CD14-positive monocyte (primary cell): Measurements from ENCODE around the gene CHKA. TPM values are rescaled to one million over a fixed set of nuclear protein-coding genes. Genes with fewer than 3 reads are reported as not detected.

Source experiments
- DNase-seq, 3 donors: peaks; one replicate each; pipeline ENCODE4 v3.0.0-alpha.2; 2011 to 2022
- H2AFZ ChIP-seq: 2 replicates; pipeline ENCODE4 v1.6.0; 2012; ENCODE audit warnings: mild to moderate bottlenecking, low read depth, low read length, inconsistent platforms; ENCODE audit not compliant: insufficient read depth, poor library complexity, severe bottlenecking
- H3K27ac ChIP-seq, 2 donors: 1 replicate in 1 of 2; 2 replicates in 1 of 2; pipeline ENCODE4 v1.5.1; 2012 to 2013; ENCODE audit warnings: low read length in 2 of 2, control low read depth in 1 of 2, inconsistent platforms in 1 of 2, low read depth in 1 of 2, mild to moderate bottlenecking in 1 of 2
- H3K27me3 ChIP-seq, 2 donors: one replicate each; pipeline versions ENCODE4 v1.6.0 to v1.6.1; 2011 to 2013; ENCODE audit warnings: low read length in 2 of 2; ENCODE audit not compliant: control insufficient read depth in 2 of 2, insufficient read depth in 2 of 2
- H3K36me3 ChIP-seq, 2 donors: replicated peaks in 1 of 2; 1 replicate in 1 of 2; 2 replicates in 1 of 2; pipeline versions ENCODE4 v1.5.1 to v1.6.1; 2012 to 2013; ENCODE audit warnings: low read length in 2 of 2, control low read depth in 1 of 2, inconsistent platforms in 1 of 2, mild to moderate bottlenecking in 1 of 2; ENCODE audit not compliant: insufficient read depth in 2 of 2, control insufficient read depth in 1 of 2
- H3K4me1 ChIP-seq, 2 donors: 1 replicate in 1 of 2; 2 replicates in 1 of 2; pipeline versions ENCODE4 v1.5.1 to v1.6.1; 2012 to 2013; ENCODE audit warnings: low read length in 2 of 2, control low read depth in 1 of 2, inconsistent platforms in 1 of 2, mild to moderate bottlenecking in 1 of 2, moderate library complexity in 1 of 2; ENCODE audit not compliant: insufficient read depth in 2 of 2, control insufficient read depth in 1 of 2
- H3K4me2 ChIP-seq: replicated peaks from 2 replicates; pipeline ENCODE3; 2012; ENCODE audit warnings: low read length, moderate library complexity, mild to moderate bottlenecking; ENCODE audit not compliant: poor library complexity, severe bottlenecking; ENCODE audit errors: extremely low read depth
- H3K4me3 ChIP-seq, 3 experiments: fragments of 200-600 bp in 1 of 3; sonication (generic) in 1 of 3; replicated peaks in 1 of 3; 1 replicate in 2 of 3; 2 replicates in 1 of 3; pipeline ENCODE4 v1.5.1; 2011 to 2013; ENCODE audit warnings: low read length in 3 of 3, mild to moderate bottlenecking in 3 of 3, control low read depth in 2 of 3, low read depth in 2 of 3, inconsistent platforms in 1 of 3, moderate library complexity in 1 of 3
- H3K79me2 ChIP-seq: 2 replicates; pipeline ENCODE4 v1.6.0; 2012; ENCODE audit warnings: mild to moderate bottlenecking, control low read depth, inconsistent platforms, low read length, moderate library complexity; ENCODE audit not compliant: insufficient read depth
- H3K9ac ChIP-seq: 2 replicates; pipeline ENCODE4 v1.6.0; 2017; ENCODE audit warnings: low read length, mild to moderate bottlenecking; ENCODE audit not compliant: insufficient read depth, poor library complexity, severe bottlenecking
- H3K9me3 ChIP-seq, 2 donors: replicated peaks in 1 of 2; 1 replicate in 1 of 2; 2 replicates in 1 of 2; pipeline versions ENCODE4 v1.5.1 to v1.6.1; 2012 to 2013; ENCODE audit warnings: low read length in 2 of 2, control low read depth in 1 of 2; ENCODE audit not compliant: control insufficient read depth in 1 of 2, insufficient read depth in 1 of 2
- H4K20me1 ChIP-seq: 2 replicates; pipeline ENCODE4 v1.6.0; 2012; ENCODE audit warnings: mild to moderate bottlenecking, low read length, control low read depth, moderate library complexity; ENCODE audit not compliant: insufficient read depth
- H3K27ac Mint-ChIP-seq, 7 donors: one replicate each; pipeline ENCODE4 v1.8.0; 2020; ENCODE audit warnings: mild to moderate bottlenecking in 7 of 7, mixed read lengths in 7 of 7, moderate library complexity in 6 of 7, inconsistent platforms in 2 of 7
- H3K27me3 Mint-ChIP-seq, 3 donors: one replicate each; pipeline ENCODE4 v1.8.0; 2021 to 2022; ENCODE audit warnings: low read depth in 3 of 3, mild to moderate bottlenecking in 3 of 3, mixed read lengths in 3 of 3, moderate library complexity in 3 of 3, inconsistent platforms in 1 of 3
- H3K36me3 Mint-ChIP-seq, 2 donors: one replicate each; pipeline ENCODE4 v1.8.0; 2020; ENCODE audit warnings: mixed read lengths in 2 of 2, inconsistent platforms in 1 of 2, mild to moderate bottlenecking in 1 of 2
- H3K4me1 Mint-ChIP-seq: one replicate; pipeline ENCODE4 v1.8.0; 2020; ENCODE audit warnings: mild to moderate bottlenecking, mixed read lengths
- H3K4me3 Mint-ChIP-seq, 2 donors: one replicate each; pipeline ENCODE4 v1.8.0; 2020; ENCODE audit warnings: mild to moderate bottlenecking in 2 of 2, mixed read lengths in 2 of 2, moderate library complexity in 1 of 2
- H3K9me3 Mint-ChIP-seq, 7 donors: one replicate each; pipeline ENCODE4 v1.8.0; 2020 to 2022; ENCODE audit warnings: mixed read lengths in 7 of 7, mild to moderate bottlenecking in 6 of 7, moderate library complexity in 6 of 7, inconsistent platforms in 2 of 7
- CTCF ChIP-seq: fragments of 200-600 bp; IDR thresholded peaks from one replicate; pipeline ENCODE4 v1.8.0; 2022; ENCODE audit warnings: antibody characterized with exemption, mild to moderate bottlenecking
- WGBS: methylation state at CpG from one replicate; pipeline ENCODE4 v1.1.5; 2013; ENCODE audit warnings: missing lambda C conversion rate; ENCODE audit not compliant: insufficient coverage; 5-methylcytosine and 5-hydroxymethylcytosine counted together
- intact Hi-C, 2 donors: fragments of 100-400 bp; cut with micrococcal nuclease; formaldehyde crosslinking; loops; one replicate each; pipeline versions ENCODE4 v1.15.0 to v1.15.1; 2023
- polyA plus RNA-seq, 3 donors: library from polyadenylated mRNA; depleted of rRNA in 1 of 3; unstranded in 2 of 3; stranded (reverse) in 1 of 3; fragments of 300-500 nt in 2 of 3; fragments of >200 nt in 1 of 3; fragmentation: Illumina TruSeq in 2 of 3; gene quantifications; 1 replicate in 2 of 3; 2 replicates in 1 of 3; pipeline ENCODE4 v1.2.3, GENCODE V29; 2012 to 2021

CHKA gene
- polyA plus RNA-seq, 3 donors: 2.8 to 20.9 (median 5.7) TPM

DNA sequence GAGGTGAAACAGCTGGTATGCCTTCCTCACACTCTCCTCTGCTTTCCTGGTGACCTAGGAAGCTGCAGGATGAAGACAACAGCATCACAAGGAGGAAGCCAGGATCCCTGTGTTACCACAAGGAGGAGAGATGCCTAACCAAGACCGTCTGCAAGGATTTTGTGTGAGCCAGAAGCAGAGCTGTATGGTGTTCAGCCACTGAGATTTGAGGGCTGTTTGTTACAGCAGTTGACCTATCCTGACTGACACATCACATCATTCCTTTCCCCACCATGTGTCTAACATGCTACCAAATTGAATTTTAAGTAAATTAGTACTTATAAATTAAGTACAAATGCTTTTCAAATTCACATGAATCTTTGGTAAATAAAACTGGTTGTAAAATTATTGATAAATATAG lies 8.9 kb upstream of the CHKA start:
- Histone ChIP-seq H3K36me3 (no peaks in the 10 kb centered on the region), H2AFZ (no peak overlapping the region), H4K20me1 (no peaks in the 10 kb centered on the region), H3K27me3 (peaks cover 4 to 17% of the 10 kb centered on the region in 2 donors), H3K9ac (no peak overlapping the region), H3K4me3 (no peak overlapping the region), H3K27ac (no peak overlapping the region), H3K4me1 (peaks cover 7 to 10% of the 10 kb centered on the region in 2 donors), H3K9me3 (peaks cover 16 to 31% of the 10 kb centered on the region in 2 donors), H3K79me2 (no peaks in the 10 kb centered on the region), H3K4me2 (no peak overlapping the region)
- peaks cover 14% of the 10 kb centered on the region for H3K4me1 Mint-ChIP-seq
- peaks cover 16 to 25% (median 24%) of the 10 kb centered on the region in 3 donors for H3K27me3 Mint-ChIP-seq
- no peak overlapping the region for H3K27ac Mint-ChIP-seq
- no peak overlapping the region for H3K4me3 Mint-ChIP-seq
- intact Hi-C loops: no loop called here
- no peak for DNase-seq
- WGBS: no CpG with 5 or more reads among the region's 1 CpG
- no peak for TF ChIP-seq CTCF
- H3K9me3 Mint-ChIP-seq: peaks cover 17 to 51% (median 40%) of the 10 kb centered on the region in 7 donors
- H3K36me3 Mint-ChIP-seq: peaks cover 0 to 10% of the 10 kb centered on the region in 2 donors

- DNase-seq: no peak
- Histone ChIP-seq H3K27me3 (peaks cover 4 to 17% of the 10 kb centered on the region in 2 donors), H3K79me2 (no peaks in the 10 kb centered on the region), H3K4me3 (peak overlapping the region; percentile 2 to 66 (median 25)), H3K27ac (no peak overlapping the region), H2AFZ (peak overlapping the region; percentile 72), H3K9ac (peak overlapping the region; percentile 46), H4K20me1 (no peaks in the 10 kb centered on the region), H3K4me1 (peaks cover 7 to 10% of the 10 kb centered on the region in 2 donors), H3K4me2 (peak overlapping the region; percentile 79), H3K36me3 (no peaks in the 10 kb centered on the region), H3K9me3 (peaks cover 14 to 21% of the 10 kb centered on the region in 2 donors)
- intact Hi-C loops: loop anchor here in 1 of 2 donors (10.0 kb wide), 1 partner anchor 86 kb away; the partner anchor contains the start of gene KMT5B
- H3K36me3 Mint-ChIP-seq: peaks cover 0 to 10% of the 10 kb centered on the region in 2 donors
- no peak for TF ChIP-seq CTCF
- 0% methylated on average over 3 of the region's 15 CpGs for WGBS
- peak overlapping the region; percentile 78 to 89 for H3K4me3 Mint-ChIP-seq
- peak overlapping the region in 1 of 7 donors; percentile 30 for H3K27ac Mint-ChIP-seq
- peaks cover 14% of the 10 kb centered on the region for H3K4me1 Mint-ChIP-seq
- H3K9me3 Mint-ChIP-seq: peaks cover 12 to 38% (median 30%) of the 10 kb centered on the region in 7 donors
- H3K27me3 Mint-ChIP-seq: peaks cover 16 to 26% (median 24%) of the 10 kb centered on the region in 3 donors
Measured at GRCh38 chr11:68128682-68129327, 7.6 kb upstream of the CHKA start.
